ENCODE data around the gene NAGK. TPM values are rescaled to one million over a fixed set of nuclear protein-coding genes. Genes with fewer than 3 reads are reported as not detected.
A peak's percentile ranks its signal among the peaks of the same experiment; 100 is the strongest.

Gene NAGK
- total RNA-seq, 3 donors from 2014 or later: 71.5 to 115 (median 75.1) TPM

DNA sequence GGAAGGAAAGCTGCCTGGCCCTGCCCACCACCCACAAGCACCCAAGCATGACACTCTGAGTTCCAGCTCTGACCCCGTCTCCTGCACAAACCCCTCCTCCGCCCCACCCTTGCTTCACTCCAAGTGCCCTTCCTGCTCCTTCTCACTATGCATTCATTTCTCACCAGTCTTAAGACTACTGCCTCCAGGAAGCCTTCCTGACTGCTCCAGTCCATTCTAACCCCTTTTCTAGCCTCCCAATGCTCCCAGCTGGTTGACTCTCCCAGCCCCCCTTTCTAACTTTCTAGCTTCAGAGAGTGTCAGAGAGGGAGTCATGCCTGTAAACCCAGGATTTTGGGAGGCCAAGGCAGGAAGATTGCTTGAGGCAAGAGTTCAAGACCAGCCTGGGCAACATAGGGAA, 8.2 kb upstream of the NAGK start:
- no peak overlapping the region for H3K4me3 ChIP-seq
- no peaks in the 10 kb centered on the region for H3K27me3 ChIP-seq
- H3K36me3 ChIP-seq: no peaks in the 10 kb centered on the region
- intact Hi-C loops (cut with DNase I; ENCODE audit: low total_unique reads): no loop called here
- no peaks in the 10 kb centered on the region for H3K4me1 ChIP-seq
- TF ChIP-seq POLR2A (IDR thresholded peaks at IDR 0.05) (no peak), POLR2AphosphoS5 (IDR thresholded peaks at IDR 0.05) (no peak)
- TF ChIP-seq, protein P1, sequence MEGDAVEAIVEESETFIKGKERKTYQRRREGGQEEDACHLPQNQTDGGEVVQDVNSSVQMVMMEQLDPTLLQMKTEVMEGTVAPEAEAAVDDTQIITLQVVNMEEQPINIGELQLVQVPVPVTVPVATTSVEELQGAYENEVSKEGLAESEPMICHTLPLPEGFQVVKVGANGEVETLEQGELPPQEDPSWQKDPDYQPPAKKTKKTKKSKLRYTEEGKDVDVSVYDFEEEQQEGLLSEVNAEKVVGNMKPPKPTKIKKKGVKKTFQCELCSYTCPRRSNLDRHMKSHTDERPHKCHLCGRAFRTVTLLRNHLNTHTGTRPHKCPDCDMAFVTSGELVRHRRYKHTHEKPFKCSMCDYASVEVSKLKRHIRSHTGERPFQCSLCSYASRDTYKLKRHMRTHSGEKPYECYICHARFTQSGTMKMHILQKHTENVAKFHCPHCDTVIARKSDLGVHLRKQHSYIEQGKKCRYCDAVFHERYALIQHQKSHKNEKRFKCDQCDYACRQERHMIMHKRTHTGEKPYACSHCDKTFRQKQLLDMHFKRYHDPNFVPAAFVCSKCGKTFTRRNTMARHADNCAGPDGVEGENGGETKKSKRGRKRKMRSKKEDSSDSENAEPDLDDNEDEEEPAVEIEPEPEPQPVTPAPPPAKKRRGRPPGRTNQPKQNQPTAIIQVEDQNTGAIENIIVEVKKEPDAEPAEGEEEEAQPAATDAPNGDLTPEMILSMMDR (IDR thresholded peaks at IDR 0.05): no peak
- no peak overlapping the region for H3K27ac ChIP-seq
- DNase-seq (ENCODE audit: low spot score in 2 of 2): no peak
- H3K9me3 ChIP-seq: no peaks in the 10 kb centered on the region

DNA sequence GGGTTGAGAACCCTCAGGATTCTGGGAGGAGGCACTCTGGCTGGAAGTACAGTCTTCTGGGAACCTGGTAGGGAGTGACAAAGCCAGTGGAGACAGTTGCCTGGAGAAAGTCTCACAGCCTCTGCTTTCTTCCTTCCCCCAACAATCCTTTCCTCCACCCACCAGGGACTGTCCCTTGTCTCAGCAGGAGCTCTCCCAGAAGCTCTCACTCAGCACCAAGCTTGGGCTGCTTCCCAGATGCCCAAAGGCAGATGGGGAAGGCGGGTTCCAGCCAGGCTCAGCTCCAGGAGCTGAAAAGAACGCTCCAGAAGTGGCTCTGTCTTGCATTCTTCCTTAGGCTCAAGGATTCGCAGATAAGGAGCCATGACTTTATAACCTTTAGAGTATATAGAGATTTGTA, 7.6 kb upstream of the NAGK start:
- H3K9me3 ChIP-seq: no peaks in the 10 kb centered on the region
- TF ChIP-seq POLR2A (IDR thresholded peaks at IDR 0.05): no peak
- TF ChIP-seq, protein P1 (IDR thresholded peaks at IDR 0.05): no peak
- no peak for DNase-seq (ENCODE audit: low spot score in 2 of 2)
- no peaks in the 10 kb centered on the region for H3K27me3 ChIP-seq
- no peaks in the 10 kb centered on the region for H3K36me3 ChIP-seq
- H3K4me3 ChIP-seq: no peak overlapping the region
- intact Hi-C loops (cut with DNase I; ENCODE audit: low total_unique reads): no loop called here
- H3K4me1 ChIP-seq: no peaks in the 10 kb centered on the region
- H3K27ac ChIP-seq: no peak overlapping the region

DNA sequence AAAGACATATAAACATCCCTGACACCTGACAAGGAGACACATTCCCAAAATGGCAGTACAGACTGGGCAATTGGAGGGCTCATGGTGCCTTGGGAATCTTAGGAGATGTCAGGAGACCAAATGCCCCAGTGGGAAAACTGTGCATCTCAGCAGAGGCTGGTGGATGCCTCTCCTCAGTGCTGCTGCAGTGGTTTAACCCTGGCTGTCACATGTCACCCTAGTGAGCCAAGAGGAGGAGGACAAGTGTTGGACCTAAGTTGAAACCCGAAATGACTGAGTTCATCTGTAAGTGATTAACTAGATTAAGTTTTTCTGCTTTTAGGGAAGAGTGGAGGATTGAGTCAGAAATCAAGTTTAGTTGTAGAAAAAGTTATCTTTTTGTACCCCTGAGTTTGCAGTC, 5.2 kb upstream of the NAGK start:
- H3K4me3 ChIP-seq: no peak overlapping the region
- intact Hi-C loops (cut with DNase I; ENCODE audit: low total_unique reads): no loop called here
- H3K27me3 ChIP-seq: no peaks in the 10 kb centered on the region
- H3K27ac ChIP-seq: no peak overlapping the region
- H3K4me1 ChIP-seq: no peaks in the 10 kb centered on the region
- no peak for TF ChIP-seq POLR2AphosphoS5 (IDR thresholded peaks at IDR 0.05)
- TF ChIP-seq, protein P1 (IDR thresholded peaks at IDR 0.05): no peak
- TF ChIP-seq POLR2A (IDR thresholded peaks at IDR 0.05): no peak
- no peaks in the 10 kb centered on the region for H3K36me3 ChIP-seq
- no peaks in the 10 kb centered on the region for H3K9me3 ChIP-seq
- no peak for DNase-seq (ENCODE audit: low spot score in 2 of 2)

DNA sequence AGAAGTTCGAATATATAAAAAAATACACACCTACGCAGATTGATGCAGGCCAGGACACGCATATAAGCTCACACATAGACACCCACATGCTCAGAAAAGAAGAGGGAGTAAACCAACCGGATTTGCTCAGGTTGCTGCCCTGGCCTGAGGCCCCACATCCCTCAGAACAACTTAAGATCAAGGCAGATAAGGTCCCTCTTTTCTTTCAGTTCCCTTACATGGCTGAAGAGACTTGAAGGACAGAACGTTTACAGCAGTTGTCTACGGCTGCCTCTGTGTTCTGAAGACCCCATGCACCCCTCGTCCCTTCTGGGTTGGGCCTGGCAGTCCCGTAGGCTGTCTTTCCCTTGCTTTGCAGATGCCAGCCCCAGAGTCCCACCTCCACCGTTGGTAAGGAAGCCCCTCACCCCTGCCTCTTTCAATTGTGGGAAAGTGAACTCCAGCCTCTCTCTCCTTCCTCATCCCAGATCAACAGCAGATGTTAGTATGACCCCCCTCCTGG, 4.3 kb upstream of the NAGK start:
- TF ChIP-seq, protein P1 (IDR thresholded peaks at IDR 0.05): no peak
- H3K27ac ChIP-seq: peak overlapping the region in 1 of 2 donors; percentile 57
- H3K4me1 ChIP-seq: peaks cover 0 to under 1% of the 10 kb centered on the region in 2 donors
- no peak for DNase-seq (ENCODE audit: low spot score in 2 of 2)
- no peaks in the 10 kb centered on the region for H3K27me3 ChIP-seq
- no peaks in the 10 kb centered on the region for H3K36me3 ChIP-seq
- intact Hi-C loops (cut with DNase I; ENCODE audit: low total_unique reads): no loop called here
- no peak overlapping the region for H3K4me3 ChIP-seq
- H3K9me3 ChIP-seq: no peaks in the 10 kb centered on the region

DNA sequence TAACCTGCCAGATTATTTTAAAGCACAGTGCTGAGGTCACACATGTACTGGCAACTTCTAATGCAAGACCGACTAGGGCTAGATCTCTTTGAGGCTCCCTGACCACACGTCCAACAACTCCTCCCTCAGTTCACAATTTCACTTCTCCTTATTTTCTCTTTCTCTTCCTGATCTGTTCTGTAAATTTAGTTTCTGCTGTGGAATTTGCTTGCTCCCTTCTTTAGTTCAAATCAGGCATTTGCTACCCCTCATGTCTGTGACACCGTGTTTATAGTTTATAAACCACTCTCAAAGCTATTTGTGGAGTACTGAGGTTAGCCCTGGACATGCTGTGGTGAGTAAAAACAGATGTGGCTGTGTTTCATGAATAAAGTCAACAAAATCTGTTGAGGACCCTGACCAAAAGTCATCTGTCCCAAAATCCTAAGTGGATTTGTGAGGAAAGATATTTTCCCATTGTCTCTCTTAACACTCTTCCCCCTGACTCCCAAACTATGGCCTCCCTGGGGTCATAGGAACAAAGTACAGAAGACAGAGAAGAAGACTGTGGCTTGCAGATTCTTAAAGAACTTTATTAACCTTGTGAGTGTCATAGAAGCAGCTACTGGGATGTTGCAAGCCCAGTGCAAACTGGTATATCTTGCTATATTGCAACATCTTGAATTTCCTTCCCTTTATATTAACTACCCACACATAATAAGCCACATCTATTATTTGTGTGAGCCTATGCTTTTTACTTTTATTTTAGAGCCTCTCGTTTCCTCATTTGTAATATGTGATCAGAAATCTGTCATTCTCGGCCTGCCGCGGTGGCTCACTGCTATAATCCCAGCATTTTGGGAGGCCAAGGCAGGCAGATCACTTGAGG, 3.5 kb upstream of the NAGK start:
- Histone ChIP-seq H3K9me3 (no peaks in the 10 kb centered on the region), H3K27ac (peak overlapping the region in 1 of 2 donors; percentile 57), H3K36me3 (no peaks in the 10 kb centered on the region), H3K4me1 (peaks cover 6 to 9% of the 10 kb centered on the region in 2 donors), H3K4me3 (no peak overlapping the region), H3K27me3 (no peaks in the 10 kb centered on the region)
- intact Hi-C loops (cut with DNase I; ENCODE audit: low total_unique reads): no loop called here
- DNase-seq (ENCODE audit: low spot score in 2 of 2): no peak
- TF ChIP-seq, protein P1 (IDR thresholded peaks at IDR 0.05): no peak
- TF ChIP-seq POLR2AphosphoS5 (IDR thresholded peaks at IDR 0.05) (no peak), POLR2A (IDR thresholded peaks at IDR 0.05) (no peak)

Data from breast epithelium (tissue), 4 donors.